GM19238 (cell line): ENCODE results near the gene KRT34.

Experiments
- DNase-seq: peaks from one replicate; pipeline ENCODE4 v3.0.0; 2011; ENCODE audit warnings: low spot score; ENCODE audit not compliant: insufficient read length

KRT34 gene

DNA sequence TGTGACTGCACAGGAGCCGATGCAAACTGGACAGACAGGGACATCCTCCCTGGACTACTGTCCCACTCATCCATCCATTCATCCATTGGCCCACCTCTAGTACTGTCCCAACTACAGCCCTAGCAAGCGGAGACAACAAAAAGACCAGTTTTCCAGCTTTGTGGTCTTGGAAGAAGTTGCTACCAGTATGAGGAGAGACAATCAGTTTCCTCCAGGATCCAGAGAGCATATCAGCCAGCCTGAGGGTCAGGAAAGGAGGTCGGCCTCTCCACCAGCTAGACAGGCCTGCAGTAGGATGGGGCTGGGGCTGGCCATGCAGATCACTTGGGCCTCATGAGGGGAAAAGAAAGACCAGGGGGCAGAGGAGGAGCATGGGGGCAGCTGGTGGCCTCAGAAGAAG is 48.3 kb downstream of the KRT34 start:
- DNase-seq, result no peak

DNA sequence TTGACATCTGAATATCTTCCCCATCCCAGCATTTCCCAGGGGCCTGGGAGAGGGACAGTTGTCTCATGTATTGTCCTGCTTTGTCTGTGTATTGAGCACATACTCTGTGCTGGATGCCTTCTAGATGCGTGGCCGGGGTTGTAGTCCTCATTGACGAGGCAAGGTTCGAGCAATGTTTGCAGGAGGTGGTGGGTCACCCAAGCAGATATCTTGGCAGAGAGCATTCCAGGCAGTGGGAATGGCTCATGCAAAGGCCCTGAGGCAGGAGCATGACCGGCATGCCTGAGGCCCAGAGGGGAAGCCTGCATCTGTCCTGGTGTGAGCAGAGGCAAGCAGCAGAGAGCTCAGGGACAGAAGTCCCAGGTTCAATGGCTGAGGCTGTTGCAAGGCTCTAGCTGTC is 49.0 kb downstream of the KRT34 start:
- no peak for DNase-seq

DNA sequence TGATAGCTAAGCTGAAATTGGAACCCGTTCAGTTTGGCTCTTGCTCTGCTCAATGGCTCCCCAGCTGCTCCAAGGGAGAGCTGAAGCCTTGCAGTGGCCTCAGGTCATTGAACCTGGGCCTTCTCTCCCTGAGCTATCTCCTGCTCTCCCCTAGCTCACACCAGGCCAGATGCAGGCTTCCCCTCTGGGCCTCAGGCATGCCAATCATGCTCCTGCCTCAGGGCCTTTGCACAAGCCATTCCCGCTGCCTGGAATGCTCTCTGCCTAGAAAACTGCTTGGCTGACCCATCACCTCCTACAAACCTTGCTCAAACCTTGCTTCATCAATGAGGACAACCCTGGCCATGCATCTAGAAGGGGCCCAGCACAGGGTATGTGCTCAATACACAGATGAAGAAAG is 49.9 kb downstream of the KRT34 start:
- DNase-seq, result no peak

DNA sequence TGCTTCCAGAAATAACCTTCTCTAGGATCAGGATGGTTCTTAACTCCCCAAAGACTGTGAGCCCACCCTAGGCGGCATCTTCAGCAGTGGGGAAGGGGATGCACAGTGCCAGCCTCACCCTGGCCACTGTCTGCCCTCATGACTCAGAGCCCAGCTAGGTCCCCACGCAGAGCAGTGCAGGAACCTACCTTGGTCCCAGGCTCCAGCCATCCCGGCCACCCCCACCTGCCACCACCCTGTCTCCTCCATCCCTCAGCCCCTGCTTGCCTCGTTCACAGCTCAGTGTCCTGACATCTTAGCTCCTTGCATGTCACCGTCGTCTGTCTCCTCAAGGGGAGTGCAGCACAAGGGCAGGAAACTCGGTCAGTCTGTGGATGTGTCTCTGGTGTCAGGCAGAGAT is 50.5 kb downstream of the KRT34 start:
- DNase-seq, result no peak

DNA sequence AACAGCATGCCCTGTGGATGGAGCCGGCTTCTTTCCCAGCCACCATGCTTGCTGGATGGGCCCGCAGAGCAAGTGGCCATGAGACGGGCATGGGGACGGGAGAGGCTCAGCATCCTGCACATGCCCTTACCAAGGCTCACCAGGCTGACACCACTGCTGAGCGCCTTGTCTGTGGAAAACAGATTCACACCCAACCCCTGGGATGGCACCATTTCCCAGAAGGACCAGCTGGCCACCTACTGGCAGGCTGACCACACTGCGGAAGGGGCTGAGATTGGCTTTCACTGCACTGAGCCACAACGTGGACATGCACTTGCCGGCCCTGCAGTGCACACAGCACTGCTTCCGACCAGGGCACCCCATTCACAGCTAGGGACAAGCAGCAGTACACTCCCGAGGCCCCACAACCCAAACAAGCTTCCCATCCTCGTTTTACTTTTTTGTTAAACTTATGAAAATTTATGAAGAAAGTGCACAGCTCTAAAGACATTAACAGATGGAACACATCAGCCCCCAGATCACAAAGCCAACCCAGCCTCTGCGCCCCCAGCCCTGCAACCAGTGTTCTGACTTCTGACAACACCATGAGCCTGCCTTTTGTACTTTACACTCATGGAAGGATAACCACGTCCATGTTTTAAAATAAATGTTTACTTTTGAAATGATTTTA is 52.7 kb downstream of the KRT34 start:
- no peak for DNase-seq

DNA sequence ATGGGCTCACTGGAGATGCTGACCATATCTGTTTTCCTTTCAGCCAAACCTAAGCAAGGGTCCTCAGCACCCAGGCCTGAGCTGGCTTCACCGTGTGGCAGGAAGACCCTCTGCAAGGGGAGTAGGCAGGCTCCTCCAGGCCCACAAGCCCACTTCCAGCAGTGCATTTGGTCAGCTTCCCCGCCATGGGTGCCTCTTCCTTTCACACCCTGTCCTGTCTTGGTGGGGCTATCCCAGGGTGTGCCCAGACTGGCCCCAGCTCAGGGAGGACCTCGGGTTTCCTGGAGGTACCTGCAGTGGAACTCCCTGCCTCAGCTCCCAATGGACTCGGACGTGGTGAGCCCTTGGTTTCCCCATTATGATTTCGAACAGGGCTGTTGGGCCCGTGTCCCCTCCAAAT is 53.9 kb downstream of the KRT34 start:
- DNase-seq, result no peak
